SK-N-MC (cell line): ENCODE measurements around the gene TSFM.

Experiments
- EZH2 ChIP-seq: fragments of 200-600 bp; sonication (generic); IDR thresholded peaks from one replicate; pipeline ENCODE4 v1.6.1; 2017; ENCODE audit warnings: antibody characterized with exemption
- FOXP2 ChIP-seq: optimal IDR thresholded peaks from 2 replicates; pipeline ENCODE3; 2011; ENCODE audit warnings: mild to moderate bottlenecking, moderate library complexity; ENCODE audit not compliant: insufficient read depth; ENCODE audit errors: extremely low read length, control extremely low read depth
- POLR2AphosphoS5 ChIP-seq: IDR thresholded peaks from 2 replicates; pipeline ENCODE4 v1.6.1; 2012; ENCODE audit warnings: mild to moderate bottlenecking, low read depth, low read length, borderline replicate concordance

DNA sequence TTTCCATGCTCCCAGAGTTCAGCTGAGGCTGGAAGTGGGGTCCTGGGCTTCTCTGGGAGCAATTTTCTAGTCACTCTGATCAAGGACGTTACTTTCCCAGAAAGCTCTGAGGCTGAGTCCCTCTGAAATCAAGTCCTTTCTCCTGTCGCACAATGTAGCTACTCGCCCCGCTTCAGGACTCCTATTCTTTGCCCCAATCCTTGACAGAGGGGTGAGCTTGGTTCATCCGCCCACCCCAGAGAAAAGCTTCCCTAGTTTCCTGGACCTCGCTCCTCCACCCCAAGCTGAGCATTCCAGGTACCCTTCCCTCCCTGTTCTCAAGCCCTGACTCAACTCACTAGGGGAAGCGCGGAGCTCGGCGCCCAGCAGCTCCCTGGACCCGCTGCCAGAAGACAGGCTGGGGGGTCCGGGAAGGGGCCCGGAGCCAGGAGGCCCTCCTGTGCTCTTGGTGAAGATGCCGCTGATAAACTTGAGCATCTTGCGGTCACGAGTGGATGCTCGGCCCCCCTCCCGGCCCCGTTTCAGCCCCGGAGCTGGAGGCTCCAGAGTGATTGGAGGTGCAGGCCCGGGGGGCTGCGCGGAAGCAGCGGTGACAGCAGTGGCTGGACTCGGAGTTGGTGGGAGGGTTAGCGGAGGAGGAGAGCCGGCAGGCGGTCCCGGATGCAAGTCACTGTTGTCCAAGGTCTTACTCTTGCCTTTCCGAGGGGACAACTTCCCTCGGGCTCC, 45.7 kb upstream of the TSFM start:
- TF ChIP-seq EZH2 (peak; percentile 88), POLR2AphosphoS5 (no peak), FOXP2 (no peak)
